HG02571 (cell line): ENCODE results near the gene OARD1.

Experiments
- ATAC-seq: cut with Tn5 transposase; IDR thresholded peaks from one replicate; pipeline ENCODE4 v1.9.1; 2021; ENCODE audit warnings: mild to moderate bottlenecking, moderate library complexity; ENCODE audit not compliant: unreplicated experiment

OARD1 gene

DNA sequence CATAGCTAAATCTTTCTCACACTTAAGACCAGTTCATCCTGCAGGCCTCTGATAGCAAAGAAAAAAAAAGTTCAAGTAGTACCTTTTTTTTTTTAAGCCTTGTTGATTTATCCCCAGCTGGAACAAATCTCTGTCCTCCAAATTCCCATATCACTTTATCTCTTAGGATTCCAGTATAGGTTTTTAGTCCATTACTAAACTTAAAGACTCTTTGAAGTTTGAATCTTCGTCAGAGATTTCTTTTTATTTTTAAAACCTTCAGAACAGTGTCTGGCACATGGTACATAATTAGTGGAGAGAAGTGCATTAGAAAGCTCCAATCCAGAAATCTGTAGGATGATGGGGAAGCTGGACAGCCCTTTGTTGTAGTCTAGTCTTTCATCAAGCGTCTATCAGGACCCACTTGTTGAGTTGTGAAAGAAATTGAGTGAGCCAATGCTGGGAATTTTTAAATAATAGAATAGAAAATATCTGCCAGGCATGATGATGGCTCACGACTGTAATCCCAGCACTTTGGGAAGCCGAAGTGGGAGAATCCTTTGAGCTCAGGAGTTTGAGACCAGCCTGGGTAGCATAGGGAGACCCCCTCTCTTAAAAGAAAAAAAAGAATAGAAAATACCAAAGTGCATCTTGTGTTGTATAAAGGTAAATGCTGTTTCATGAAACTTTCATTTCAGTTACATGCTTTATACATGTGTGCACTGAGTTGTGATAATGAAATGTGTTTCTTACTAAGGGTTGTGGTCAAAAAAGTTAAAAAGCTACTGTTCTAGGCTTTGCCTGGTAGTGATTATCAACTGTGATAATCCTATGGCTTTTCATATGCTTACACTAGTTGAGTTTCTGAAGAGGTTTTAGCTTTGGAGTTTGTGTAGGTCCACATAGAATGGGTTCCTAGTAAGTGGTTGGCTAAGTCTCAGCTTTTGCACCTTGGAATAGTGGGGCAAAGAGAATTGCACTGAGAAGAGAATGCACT, 3.8 kb upstream of the OARD1 start:
- ATAC-seq: no peak

DNA sequence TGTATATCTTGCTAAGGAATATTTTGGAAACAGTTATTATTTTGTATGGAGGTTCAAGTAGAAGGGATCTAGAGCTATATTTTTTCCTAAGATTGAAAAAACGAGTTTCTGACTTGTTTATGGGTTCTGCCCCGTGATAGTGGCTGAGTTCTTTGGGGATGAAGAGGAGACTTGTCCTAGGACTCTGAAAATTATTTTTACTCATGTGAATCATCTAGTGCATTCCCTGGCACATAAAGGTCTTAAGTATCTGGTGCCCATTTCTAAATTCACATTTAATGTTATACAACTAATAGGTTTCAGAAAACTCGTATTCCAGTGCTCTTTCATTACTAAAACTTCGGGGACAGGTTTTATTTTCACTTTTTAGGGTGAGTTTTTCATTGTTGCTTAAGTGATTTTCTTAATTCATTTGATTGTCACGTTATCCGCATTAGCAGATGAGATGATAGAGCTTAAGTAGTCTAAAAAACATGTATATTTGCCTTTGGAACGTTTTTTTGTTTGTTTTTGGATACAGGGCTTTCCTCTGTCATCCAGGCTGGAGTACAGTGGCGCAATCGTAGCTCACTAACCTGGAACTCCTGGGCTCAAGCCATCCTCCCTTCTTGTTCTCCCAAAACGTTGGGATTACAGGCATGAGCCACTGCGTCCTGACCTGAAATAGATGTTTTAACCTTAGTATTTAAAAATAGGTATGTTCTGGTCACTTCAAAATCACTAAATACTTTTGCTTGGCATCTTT, 2.7 kb upstream of the OARD1 start:
- ATAC-seq: no peak

DNA sequence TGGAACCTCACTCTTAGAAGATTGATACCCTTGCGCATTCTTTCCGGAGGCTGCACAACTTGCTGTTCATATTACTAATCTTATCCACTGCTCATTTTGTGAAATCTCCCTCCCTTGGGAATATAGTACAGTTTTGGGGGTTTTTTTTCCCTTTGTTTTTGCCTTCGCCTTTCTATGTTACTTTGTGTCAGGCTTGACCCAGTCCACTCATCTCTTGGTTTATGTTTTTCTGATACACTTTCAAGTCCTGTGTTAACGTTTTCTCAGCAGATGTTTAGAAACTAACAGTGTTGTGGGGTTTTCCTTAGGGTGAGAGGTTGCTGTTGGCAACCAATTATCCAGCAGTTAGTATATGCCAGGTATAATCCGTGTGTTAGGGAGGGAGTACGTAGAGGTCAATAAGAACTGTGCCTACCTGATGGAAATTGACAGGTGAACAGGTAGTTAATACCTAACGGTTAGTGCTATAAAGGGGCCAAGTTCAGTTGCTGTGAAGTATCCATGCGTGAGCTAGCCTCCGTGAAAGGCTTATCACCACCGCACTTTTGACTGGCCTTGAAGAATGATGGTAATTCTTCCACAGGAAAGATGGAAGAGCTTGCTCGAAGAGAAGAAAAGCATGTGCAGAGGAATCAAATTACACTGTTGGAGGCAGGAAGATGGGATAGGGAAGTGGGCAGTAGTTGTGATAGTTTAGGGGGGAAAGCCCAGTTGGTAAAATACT, 2.0 kb upstream of the OARD1 start:
- no peak for ATAC-seq

GRCh38 chr6:41073203-41073967, 1.2 kb upstream of the OARD1 start:
- ATAC-seq: peak; percentile 35

DNA sequence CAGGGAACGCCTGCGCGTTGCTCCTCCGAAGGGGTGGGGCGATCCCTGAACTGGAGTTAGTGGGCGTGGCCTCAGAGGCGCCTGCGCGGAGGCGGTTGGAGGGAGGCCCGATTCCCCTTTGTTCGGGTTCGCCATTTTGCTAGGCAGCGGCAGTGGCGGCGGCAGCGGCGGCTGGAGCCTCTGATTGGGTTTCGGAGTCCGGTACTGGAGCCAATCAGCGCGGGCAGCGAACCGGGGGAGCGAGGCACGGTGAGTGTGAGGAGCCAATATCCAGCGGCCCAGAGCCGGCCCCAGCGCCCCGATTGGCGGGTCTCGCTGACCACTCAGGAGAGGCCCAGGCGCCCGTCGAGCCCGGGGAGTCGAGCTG, 663 bp upstream of the OARD1 start, which contains the start of gene NFYA:
Gene NFYA (plus strand): TSS at position 139 of the 367 bp plus-strand sequence. CDS start 6,116 bp downstream, outside the sequence.
- peak; percentile 61 for ATAC-seq

DNA sequence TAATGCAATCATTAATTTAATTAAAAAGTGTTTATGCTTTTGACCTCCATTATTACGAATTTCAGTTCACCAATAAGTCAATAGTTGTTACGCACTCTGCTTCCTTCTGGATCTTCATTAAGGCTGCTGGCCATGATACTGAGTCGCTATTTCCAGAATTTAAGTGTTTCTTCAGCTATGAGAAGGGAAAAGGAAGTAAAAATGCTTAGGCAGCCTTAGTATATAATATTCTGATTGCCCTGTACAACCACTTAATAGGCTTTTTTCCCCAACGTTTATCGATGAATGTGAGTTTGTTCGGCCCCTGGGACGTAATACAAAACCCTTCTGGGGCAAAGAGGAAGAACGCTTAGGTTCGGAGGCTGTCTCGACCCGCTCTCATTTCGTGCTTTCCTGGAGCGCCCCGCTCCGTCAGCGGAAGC, 644 bp downstream of the OARD1 start:
- no peak for ATAC-seq

GRCh38 chr6:41066867-41067304, 5.3 kb downstream of the OARD1 start:
- no peak for ATAC-seq

DNA sequence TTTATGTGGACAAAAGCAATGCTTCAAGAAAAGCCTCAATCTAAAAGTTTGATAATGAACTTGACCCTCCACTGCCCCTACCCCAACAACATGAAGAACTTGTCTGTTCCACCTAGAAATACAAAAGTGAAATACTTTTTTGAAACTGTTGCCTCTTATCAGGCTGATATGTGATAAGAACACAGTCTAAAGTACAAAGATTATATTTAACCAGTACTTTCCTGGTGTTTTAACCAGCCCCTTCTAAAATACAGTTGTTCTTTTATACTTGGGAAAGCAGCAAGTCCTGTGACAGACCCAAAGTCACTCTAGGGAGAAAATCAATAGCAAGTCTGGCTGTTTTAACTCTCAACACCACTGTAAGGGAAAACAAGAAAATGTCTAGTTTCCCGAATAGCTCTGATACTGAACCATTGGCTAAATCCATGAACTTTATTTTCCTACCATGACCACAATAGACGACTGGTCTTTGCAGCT, 6.6 kb downstream of the OARD1 start:
- no peak for ATAC-seq

DNA sequence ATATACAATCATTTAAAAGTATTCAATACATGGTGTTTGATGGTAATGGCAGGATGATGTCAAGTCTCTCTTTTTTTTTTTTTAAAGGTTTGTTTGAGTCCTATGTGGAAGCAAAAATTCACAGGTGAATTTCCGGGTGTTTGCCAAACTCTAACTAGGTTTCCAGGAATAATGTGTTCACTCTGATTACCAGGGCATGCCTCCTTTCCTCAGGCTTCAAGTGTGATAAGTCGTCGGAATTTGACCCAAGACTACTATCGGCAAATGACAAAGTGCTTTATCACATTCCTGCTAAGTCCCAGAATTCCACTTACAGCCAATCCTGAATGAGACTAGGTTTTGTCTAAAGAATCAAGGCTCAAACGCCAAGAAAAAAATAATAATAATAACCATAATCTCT, 7.3 kb downstream of the OARD1 start:
- ATAC-seq: no peak

GRCh38 chr6:41063884-41064285, 8.3 kb downstream of the OARD1 start:
- no peak for ATAC-seq

GRCh38 chr6:41062056-41062455, 10.1 kb downstream of the OARD1 start:
- ATAC-seq: no peak

DNA sequence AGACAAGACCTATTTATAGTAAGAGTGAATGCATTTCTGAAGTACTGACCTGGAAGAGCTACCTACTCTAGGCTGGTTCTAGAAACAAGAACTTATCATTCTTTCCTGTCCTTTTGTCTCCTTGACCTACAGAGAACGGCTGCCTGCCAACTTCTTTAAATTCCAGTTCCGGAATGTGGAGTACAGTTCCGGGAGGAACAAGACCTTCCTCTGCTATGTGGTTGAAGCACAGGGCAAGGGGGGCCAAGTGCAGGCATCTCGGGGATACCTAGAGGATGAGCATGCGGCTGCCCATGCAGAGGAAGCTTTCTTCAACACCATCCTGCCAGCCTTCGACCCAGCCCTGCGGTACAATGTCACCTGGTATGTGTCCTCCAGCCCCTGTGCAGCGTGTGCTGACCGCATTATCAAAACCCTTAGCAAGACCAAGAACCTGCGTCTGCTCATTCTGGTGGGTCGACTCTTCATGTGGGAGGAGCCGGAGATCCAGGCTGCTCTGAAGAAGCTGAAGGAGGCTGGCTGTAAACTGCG, 10.9 kb downstream of the OARD1 start:
- no peak for ATAC-seq

DNA sequence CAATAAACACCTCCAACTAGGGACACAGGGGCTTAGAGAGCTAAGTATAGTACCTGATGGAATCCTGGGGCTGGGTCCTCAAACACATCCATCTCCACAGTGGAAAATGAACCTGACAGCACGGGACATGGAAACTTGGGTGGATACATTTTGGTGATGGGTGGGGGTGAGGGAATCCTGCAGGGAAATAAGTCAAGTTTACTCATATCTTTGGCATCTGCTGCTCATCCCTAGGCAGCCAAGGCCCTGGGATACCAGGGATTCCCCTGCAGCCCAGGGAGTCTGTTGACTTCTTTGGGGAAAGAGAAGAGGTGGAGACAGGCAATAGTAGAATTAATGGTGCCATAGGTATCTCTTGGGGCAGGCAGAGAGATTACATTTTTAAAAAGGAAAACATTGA, 12.6 kb downstream of the OARD1 start:
- ATAC-seq: no peak

DNA sequence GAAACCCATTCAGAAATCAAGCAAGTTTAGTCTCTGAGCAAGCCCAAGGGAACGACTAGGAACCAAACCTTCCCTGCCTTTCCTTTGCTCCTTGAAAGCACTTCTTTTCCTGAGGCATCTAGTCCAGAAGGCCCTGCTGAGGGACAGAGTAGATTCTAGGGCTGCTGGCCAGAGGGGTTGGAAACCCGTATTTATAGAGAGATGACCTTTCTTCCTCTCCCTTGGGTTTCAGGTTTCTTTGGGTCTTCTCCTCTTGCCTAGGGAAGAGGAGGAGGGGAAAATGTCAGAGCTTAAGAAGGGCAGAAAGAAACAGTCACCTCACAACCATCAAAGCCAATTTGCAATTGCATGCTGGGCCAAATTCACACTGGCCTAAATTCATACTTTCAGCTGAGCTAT, 13.4 kb downstream of the OARD1 start:
- ATAC-seq: no peak

- no peak for ATAC-seq
These were observed 15.2 kb downstream of the OARD1 start for GRCh38 chr6:41056768-41057490.

DNA sequence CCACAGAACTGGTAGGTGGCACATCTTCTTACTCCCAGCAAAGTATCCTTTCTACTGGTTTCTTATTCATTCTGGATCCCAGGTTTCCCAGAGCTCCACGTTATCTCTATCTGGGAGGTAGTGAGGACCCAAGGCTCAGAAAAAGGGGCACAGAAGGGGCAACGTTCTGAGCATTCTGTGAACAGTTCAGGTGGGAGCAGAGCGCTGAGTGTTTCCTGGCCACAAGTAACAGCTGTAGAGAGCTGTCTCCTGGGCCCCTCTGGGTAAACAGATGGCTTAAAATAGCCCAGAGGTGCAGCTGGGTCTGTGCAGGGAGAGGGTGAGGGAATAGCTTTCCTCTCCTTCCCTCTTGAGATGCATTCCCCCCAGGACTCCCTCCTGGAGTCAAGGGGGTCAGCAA, 17.0 kb downstream of the OARD1 start:
- no peak for ATAC-seq

GRCh38 chr6:41054511-41054910, 17.6 kb downstream of the OARD1 start:
- ATAC-seq: no peak

DNA sequence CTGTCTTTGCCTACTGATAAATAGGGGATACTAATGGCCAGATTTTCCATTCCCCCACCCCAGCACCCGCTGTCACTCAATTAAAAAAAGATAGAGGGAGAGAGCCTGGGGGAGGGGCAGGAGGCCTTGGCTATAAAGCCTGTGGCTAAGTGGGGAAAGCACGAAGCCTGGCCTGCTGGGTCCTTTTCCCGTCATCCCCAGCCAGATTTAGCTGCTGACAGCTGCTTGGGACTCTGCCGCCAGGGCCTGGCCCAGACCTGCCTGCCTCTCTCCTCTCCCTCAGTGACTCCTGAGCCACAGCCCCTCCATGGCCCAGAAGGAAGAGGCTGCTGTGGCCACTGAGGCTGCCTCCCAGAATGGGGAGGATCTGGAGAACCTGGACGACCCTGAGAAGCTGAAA, 19.1 kb downstream of the OARD1 start, which contains the start of gene APOBEC2:
Gene APOBEC2 (plus strand): TSS at position 162 of the 400 bp plus-strand sequence. CDS start 146 bp downstream, at position 308.
- ATAC-seq: no peak

DNA sequence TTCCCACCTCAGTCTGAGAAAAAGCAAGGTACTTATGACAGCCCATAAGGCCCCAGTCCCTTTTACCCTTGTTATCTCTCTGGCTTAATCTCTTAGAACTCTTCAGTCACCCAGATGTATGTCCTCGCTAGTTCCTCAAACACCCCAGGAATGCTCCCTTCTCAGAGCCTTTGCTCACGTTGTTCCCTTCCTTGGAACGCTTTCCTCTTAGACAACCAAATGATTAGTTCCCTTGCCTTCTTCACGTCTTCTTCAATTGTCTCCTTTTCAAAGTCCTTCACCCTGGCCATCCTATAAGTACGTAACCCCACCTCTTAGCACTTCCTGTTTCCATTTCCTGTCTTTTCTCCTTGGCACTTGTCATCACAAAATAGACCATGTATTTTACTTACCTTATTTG, 20.3 kb downstream of the OARD1 start:
- no peak for ATAC-seq
